ENCODE measurements around the gene SLC25A34.

Gene SLC25A34

DNA sequence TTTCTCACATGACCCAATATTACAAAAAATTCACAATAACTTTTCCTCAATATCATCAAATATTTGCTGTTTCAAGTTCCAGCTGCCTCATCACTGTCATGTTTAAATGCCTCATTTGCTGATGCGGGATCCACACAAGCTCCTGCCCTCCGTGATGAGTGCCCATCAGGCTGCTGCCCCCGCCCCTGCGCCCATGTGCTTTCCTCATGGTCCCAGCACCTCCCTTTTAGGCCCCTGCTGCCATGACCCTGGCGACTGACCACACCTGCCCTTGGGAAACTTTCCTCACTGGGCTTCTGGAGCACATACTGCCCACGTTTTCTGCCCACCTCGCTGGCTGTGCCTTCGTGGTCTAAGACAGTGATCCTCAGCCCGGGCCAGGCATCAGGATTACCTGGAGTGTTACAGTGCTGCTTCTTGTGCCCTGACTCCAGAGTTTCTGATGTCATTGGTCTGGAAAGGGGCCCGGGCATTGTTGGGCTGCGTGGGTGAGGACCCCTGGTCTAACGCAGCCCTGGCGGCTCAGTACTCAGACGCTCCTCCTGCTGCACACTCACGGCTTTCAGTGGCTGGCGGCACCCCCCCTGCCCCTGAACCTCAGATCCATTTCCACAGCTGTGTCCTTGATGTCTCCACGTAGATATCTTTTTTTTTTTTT is 31.4 kb upstream of the SLC25A34 start:
- no peak overlapping the region for H3K4me3 ChIP-seq (ENCODE audit: low read depth, low read length)
- TF ChIP-seq, protein P1, sequence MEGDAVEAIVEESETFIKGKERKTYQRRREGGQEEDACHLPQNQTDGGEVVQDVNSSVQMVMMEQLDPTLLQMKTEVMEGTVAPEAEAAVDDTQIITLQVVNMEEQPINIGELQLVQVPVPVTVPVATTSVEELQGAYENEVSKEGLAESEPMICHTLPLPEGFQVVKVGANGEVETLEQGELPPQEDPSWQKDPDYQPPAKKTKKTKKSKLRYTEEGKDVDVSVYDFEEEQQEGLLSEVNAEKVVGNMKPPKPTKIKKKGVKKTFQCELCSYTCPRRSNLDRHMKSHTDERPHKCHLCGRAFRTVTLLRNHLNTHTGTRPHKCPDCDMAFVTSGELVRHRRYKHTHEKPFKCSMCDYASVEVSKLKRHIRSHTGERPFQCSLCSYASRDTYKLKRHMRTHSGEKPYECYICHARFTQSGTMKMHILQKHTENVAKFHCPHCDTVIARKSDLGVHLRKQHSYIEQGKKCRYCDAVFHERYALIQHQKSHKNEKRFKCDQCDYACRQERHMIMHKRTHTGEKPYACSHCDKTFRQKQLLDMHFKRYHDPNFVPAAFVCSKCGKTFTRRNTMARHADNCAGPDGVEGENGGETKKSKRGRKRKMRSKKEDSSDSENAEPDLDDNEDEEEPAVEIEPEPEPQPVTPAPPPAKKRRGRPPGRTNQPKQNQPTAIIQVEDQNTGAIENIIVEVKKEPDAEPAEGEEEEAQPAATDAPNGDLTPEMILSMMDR (IDR thresholded peaks at IDR 0.05; ENCODE audit: borderline replicate concordance, insufficient read depth, low read depth, low read length) = no peak

DNA sequence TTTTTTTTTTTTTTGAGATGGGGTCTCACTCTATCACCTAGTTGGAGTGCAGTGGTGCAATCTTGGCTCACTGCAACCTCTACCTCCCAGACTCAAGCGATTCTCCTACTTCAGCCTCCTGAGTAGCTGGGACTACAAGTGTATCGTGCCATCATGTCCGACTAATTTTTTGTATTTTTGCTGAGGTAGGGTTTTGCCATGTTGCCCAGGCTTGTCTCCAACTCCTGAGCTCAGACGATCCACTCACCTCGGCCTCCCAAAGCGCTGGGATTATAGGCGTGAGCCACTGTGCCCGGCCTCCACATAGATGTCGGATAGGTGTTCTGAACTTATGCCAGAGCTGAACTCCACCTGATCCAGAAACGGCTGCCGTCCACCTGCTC is 30.9 kb upstream of the SLC25A34 start:
- no peak overlapping the region for H3K4me3 ChIP-seq (ENCODE audit: low read depth, low read length)
- TF ChIP-seq, protein P1 (IDR thresholded peaks at IDR 0.05; ENCODE audit: borderline replicate concordance, insufficient read depth, low read depth, low read length) = no peak

DNA sequence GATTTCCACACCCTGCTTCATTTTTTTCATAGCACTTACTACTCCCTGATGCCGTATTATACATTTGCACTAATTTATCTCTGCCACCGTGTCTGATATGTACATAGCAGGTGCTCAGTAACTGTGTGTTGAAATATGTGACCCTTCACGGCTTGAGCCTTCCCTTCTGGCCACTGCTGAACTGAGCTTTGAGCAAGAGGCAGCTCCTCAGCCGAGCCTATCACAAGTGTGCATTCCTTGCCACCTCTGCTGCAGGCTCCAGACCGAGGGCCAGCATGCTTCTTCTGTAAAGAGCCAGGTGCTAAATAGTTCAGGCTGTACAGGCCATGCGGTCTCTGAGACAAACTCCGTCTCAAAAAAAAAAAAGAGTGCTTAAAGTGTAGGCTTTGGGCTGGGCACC is 29.3 kb upstream of the SLC25A34 start:
- no peak overlapping the region for H3K4me3 ChIP-seq (ENCODE audit: low read depth, low read length)
- TF ChIP-seq, protein P1 (IDR thresholded peaks at IDR 0.05; ENCODE audit: borderline replicate concordance, insufficient read depth, low read depth, low read length) = no peak

DNA sequence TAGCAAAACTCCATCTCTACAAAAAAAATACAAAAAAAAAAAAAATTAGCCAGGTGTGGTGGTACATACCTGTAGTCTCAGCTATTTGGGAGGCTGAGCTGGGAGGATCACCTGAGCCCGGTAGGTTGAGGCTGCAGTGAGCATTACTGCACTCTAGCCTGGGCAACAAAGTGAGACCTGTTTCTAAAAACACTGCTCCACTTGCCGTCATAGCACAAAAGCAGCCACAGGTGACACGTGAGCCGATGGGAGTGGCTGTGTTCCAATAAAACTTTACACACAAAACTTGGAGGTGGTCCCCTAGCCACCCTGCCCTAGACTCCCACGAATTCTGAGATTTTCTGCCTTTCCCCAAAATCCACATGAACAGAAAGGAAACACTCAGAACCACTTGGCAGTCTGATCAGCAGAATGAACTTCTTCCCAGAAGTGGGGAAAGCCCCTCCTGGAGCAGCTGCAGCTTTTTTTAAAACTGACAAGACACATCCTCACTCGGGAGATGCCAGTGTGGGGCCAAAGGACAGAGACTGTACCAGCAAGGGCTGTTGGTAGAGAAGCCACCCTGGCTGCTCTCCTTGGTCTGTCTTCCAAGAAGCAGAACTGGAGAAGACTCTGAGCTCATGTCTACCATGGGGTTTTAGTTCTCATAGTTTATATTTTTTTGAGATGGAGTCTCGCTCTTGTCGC is 28.7 kb upstream of the SLC25A34 start:
- TF ChIP-seq, protein P1 (IDR thresholded peaks at IDR 0.05; ENCODE audit: borderline replicate concordance, insufficient read depth, low read depth, low read length) = no peak
- no peak overlapping the region for H3K4me3 ChIP-seq (ENCODE audit: low read depth, low read length)

DNA sequence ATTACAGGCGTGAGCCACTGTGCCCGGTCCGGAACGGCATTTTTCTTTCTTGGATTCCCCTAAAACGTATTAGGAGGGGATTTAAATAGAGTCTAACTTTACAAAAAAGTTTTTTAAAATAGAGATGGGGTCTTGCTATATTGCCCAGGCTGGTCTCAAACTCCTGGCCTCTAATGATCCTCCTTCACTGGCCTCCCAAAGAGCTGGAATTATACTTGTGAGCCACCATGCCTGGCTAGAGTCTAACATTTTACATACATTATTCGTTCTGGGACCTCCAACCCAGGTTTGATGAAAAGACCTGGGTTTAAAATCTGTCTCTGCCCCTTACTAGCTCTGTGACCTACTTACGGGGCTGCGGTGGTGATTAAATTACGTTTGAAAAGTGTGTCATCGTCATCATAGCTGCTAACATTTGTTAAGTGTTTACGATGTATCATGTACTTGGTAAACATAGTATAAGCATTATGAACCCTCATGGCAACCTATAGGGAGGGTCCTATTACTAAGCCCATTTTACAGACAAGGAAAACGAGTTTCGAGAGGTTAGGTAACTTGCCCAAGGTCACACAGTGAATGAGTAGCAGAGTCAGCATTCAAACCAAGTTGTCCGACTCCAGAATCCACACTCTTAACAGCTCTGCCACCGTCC is 27.4 kb upstream of the SLC25A34 start:
- TF ChIP-seq, protein P1 (IDR thresholded peaks at IDR 0.05; ENCODE audit: borderline replicate concordance, insufficient read depth, low read depth, low read length) = no peak
- H3K4me3 ChIP-seq (ENCODE audit: low read depth, low read length) = no peak overlapping the region

DNA sequence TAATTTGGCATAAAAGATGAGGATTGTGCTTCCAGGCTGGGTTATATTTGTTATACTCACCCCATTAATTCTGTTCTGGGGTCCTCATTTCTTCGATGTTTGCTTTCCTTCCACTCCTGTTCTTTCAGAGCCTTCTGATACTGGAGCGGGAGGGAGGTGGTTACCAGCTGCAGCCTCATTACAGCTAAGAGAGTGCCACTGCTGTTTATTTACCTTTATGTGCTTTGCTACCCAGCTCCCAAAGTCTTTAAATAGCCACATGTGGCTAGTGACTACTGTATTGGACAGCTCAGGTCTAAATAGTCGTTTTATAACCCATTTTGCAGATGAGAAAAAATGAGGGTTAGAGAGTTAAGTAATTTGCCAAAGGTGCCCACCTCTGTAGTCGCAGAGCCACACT is 26.8 kb upstream of the SLC25A34 start:
- no peak overlapping the region for H3K4me3 ChIP-seq (ENCODE audit: low read depth, low read length)
- TF ChIP-seq, protein P1 (IDR thresholded peaks at IDR 0.05; ENCODE audit: borderline replicate concordance, insufficient read depth, low read depth, low read length) = no peak

Data from GM12875 (cell line).